Bronchial epithelial cell (primary cell): ENCODE measurements around the gene PGAM2. TPM values are rescaled to one million over a fixed set of nuclear protein-coding genes. Genes with fewer than 3 reads are reported as not detected.
A peak's percentile ranks its signal among the peaks of the same experiment; 100 is the strongest.

Experiments
- DNase-seq: peaks from one replicate; pipeline ENCODE4 v3.0.0-alpha.2; 2010; ENCODE audit warnings: low read depth
- FAIRE-seq: peaks from 2 replicates; lab custom pipeline; 2011; peaks lifted over from hg19 to GRCh38; lab: Jason Lieb, UNC
- H3K27me3 ChIP-seq: 2 replicates; pipeline ENCODE4 v1.5.1; 2011; ENCODE audit warnings: low read length; ENCODE audit not compliant: control insufficient read depth, insufficient read depth
- H3K36me3 ChIP-seq: 2 replicates; pipeline ENCODE4 v1.5.1; 2011; ENCODE audit warnings: low read length; ENCODE audit not compliant: control insufficient read depth, insufficient read depth
- H3K4me3 ChIP-seq: 2 replicates; pipeline ENCODE4 v1.5.1; 2011; ENCODE audit warnings: mild to moderate bottlenecking, low read depth, low read length, control low read depth
- total RNA-seq: library from RNA; depleted of rRNA; stranded (reverse); fragments of >200 nt; gene quantifications from 2 replicates; pipeline ENCODE4 v1.2.1, GENCODE V29; 2014
- TF ChIP-seq, protein P1 (sequence below): IDR thresholded peaks from 2 replicates; pipeline ENCODE4 v1.5.1; 2011; ENCODE audit warnings: mild to moderate bottlenecking, moderate library complexity, low read length, control low read depth, inconsistent platforms; ENCODE audit not compliant: insufficient read depth, severe bottlenecking

The PGAM2 gene
- total RNA-seq, 1 donor from 2014 or later, result 0.53 TPM

DNA sequence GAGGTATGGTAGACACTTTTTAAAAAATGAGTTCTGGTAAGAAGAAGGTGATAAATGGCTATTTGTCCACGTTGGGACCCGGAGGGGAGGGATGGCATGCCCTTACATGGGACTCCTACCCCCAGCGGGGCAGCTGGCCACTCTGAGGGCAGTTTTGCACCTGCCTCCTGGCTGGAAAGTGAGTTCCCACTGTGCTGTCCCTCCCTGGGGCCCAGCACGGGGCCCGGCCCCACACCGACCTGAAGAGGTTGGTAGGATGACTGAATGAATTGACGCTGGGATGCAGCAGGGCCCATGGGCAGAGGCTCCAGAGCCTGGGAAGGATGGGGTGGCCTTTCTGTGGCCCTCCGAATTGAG, 38.2 kb upstream of the PGAM2 start:
- no peak overlapping the region for H3K4me3 ChIP-seq
- TF ChIP-seq, protein P1, sequence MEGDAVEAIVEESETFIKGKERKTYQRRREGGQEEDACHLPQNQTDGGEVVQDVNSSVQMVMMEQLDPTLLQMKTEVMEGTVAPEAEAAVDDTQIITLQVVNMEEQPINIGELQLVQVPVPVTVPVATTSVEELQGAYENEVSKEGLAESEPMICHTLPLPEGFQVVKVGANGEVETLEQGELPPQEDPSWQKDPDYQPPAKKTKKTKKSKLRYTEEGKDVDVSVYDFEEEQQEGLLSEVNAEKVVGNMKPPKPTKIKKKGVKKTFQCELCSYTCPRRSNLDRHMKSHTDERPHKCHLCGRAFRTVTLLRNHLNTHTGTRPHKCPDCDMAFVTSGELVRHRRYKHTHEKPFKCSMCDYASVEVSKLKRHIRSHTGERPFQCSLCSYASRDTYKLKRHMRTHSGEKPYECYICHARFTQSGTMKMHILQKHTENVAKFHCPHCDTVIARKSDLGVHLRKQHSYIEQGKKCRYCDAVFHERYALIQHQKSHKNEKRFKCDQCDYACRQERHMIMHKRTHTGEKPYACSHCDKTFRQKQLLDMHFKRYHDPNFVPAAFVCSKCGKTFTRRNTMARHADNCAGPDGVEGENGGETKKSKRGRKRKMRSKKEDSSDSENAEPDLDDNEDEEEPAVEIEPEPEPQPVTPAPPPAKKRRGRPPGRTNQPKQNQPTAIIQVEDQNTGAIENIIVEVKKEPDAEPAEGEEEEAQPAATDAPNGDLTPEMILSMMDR, result no peak
- FAIRE-seq, result no peak

DNA sequence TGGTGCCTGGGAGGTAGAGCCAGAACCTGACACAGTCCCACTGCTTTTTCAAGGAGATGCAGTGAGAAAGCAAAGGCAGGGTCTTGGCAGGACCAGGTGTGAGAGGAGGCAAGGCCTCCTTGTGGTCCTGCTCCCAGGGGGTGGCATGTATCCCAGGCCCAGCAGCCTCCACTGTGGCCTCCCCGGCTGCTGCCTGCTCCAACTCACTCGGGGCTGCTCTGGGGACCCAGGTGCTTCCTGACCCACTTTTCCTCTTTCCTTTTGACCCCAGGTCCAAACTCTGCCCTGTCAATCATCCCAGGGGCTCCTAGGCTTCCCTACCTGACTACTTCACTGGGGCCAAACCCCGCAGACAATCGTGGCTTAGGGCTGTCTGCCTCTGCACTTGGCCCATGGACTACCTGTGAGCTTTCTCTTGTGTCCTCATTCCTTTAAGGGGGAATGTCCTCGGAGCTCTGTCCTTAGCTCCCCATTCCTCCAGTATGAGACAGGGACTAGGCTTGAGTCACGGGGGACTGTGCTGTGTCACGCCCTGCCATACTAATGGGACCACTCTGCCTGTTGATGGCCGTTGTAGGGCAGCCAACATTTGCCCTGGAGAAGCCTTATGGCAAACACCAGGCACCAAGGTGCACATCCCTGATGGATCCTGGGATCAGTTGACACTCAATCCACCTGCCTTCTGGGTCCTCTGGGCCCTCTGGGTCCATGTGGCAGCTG, 37.6 kb upstream of the PGAM2 start:
- FAIRE-seq (peak; percentile 18), DNase-seq (no peak)
- no peaks in the 10 kb centered on the region for H3K36me3 ChIP-seq
- no peaks in the 10 kb centered on the region for H3K27me3 ChIP-seq
- no peak overlapping the region for H3K4me3 ChIP-seq
- TF ChIP-seq, protein P1, result no peak

More for the DNA sequence above, 38.2 kb upstream of the PGAM2 start:
- H3K27me3 ChIP-seq, result no peaks in the 10 kb centered on the region
- no peak for DNase-seq
- H3K36me3 ChIP-seq, result no peaks in the 10 kb centered on the region

GRCh38 chr7:44101966-44102845, 36.8 kb upstream of the PGAM2 start:
- TF ChIP-seq, protein P1, result no peak
- DNase-seq (peak; percentile 79), FAIRE-seq (no peak)
- H3K27me3 ChIP-seq, result no peaks in the 10 kb centered on the region
- H3K36me3 ChIP-seq, result no peaks in the 10 kb centered on the region
- no peak overlapping the region for H3K4me3 ChIP-seq

DNA sequence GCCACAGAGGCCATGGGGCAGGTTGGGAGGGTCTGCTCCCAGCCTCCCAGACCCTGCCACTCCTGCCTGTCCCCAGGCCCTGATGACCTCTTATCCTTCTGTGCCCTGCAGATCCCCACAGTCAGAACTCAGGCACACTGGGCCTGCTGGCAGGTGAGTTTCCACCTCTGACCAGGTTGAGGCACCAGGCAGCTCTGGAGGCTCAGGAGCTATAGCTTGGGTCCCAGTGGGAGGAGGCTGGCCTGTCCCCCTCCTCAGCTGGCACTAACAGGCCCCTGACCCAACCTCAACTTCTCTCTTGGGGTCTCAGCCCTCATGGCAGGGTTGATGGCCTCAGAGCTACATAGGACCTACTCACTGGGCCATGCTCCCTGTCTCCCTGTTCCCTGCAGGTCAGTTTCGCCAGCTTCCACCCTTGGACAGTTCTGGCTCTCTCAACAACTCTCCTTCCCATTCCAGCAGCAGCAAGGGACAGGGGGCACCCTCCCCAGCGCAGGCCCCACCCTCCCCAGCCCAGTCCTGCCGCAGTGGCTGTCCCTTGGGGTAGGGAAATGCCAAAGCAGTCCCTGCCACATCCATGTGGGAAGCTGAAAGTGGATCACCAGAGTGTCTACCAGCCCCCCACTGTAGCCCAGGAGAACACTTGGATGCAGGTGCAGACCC, 36.1 kb upstream of the PGAM2 start:
- no peak for FAIRE-seq
- H3K36me3 ChIP-seq, result no peaks in the 10 kb centered on the region
- no peaks in the 10 kb centered on the region for H3K27me3 ChIP-seq
- TF ChIP-seq, protein P1, result no peak
- no peak for DNase-seq
- no peak overlapping the region for H3K4me3 ChIP-seq

DNA sequence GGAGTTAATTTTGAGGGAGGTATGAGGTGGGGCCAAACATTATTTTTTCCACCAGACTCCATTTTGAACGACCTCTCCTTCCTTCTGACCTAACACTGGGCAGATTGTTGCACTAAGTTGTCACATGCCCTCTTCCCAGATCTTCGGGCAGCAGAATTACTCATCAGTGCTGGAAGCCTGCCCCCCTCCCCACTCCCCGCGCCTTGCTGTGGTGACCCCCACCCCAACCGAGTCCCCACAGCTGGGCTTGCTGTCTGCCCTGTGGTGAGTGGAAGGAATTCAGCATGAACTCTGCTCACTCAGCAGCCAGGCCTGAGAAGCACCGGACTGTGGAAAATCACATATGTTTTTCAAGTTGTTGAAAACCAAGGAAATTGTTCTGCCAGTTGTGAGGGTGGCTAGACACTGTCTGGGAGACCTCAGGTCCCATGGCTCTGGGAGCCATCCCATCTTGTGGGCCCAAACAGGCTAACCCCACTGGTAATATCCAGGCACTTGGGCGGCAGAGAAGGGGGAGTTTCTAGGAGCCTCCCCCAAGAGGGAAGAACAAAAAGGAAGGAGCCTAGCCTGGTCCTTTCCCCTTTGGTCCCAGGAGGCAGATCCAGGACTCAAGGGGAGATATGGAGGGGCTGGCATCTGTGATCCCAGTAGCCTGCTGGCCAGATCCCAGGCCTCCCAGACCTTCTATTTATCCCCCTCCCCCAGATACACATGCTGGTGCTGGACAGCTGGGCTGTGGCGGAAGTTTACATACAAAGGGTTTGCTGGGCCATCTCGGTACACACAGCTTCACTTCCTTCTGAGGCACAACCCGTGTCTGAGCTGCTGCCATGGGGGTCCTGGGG, 35.3 kb upstream of the PGAM2 start:
- Histone ChIP-seq H3K27me3 (no peaks in the 10 kb centered on the region), H3K4me3 (no peak overlapping the region), H3K36me3 (no peaks in the 10 kb centered on the region)
- DNase-seq (no peak), FAIRE-seq (no peak)
- TF ChIP-seq, protein P1, result no peak
